Ishikawa (cell line): ENCODE data around the gene TPRG1L.

Experiments used
- CEBPB ChIP-seq: IDR thresholded peaks from 2 replicates; pipeline ENCODE4 v1.6.1; 2012
- CREB1 ChIP-seq: IDR thresholded peaks from 2 replicates; pipeline ENCODE4 v1.6.1; 2012; ENCODE audit warnings: low read depth
- EGR1 ChIP-seq: IDR thresholded peaks from 2 replicates; pipeline ENCODE4 v1.6.1; 2012
- EP300 ChIP-seq: IDR thresholded peaks from 2 replicates; pipeline ENCODE4 v1.6.1; 2012; ENCODE audit warnings: borderline replicate concordance
- FOXM1 ChIP-seq: IDR thresholded peaks from 2 replicates; pipeline ENCODE4 v1.6.1; 2012; ENCODE audit warnings: low read depth, borderline replicate concordance
- MAX ChIP-seq: IDR thresholded peaks from 2 replicates; pipeline ENCODE4 v1.6.1; 2012
- NFIC ChIP-seq: IDR thresholded peaks from 2 replicates; pipeline ENCODE4 v1.6.1; 2012
- RAD21 ChIP-seq: IDR thresholded peaks from 2 replicates; pipeline ENCODE4 v1.6.1; 2012; ENCODE audit warnings: low read depth
- TAF1 ChIP-seq: IDR thresholded peaks from 2 replicates; pipeline ENCODE4 v1.6.1; 2012; ENCODE audit warnings: low read depth, mild to moderate bottlenecking
- TCF12 ChIP-seq: IDR thresholded peaks from 2 replicates; pipeline ENCODE4 v1.6.1; 2012; ENCODE audit warnings: low read depth
- TEAD4 ChIP-seq: IDR thresholded peaks from 2 replicates; pipeline ENCODE4 v1.6.1; 2012
- YY1 ChIP-seq: IDR thresholded peaks from 2 replicates; pipeline ENCODE4 v1.6.1; 2012; ENCODE audit warnings: low read depth
- ZBTB7A ChIP-seq: IDR thresholded peaks from 2 replicates; pipeline ENCODE4 v1.6.1; 2012; ENCODE audit warnings: low read depth
- TF ChIP-seq, protein P1 (sequence below): IDR thresholded peaks from 2 replicates; pipeline ENCODE4 v1.6.1; 2012; ENCODE audit warnings: low read depth, mild to moderate bottlenecking
- TF ChIP-seq, protein P2 (sequence below): IDR thresholded peaks from 2 replicates; pipeline ENCODE4 v1.6.1; 2012

TPRG1L gene

GRCh38 chr1:3606779-3607702 is 17.8 kb upstream of the TPRG1L start:
- TF ChIP-seq EP300 (no peak), CEBPB (no peak), RAD21 (no peak), EGR1 (no peak), ZBTB7A (no peak), FOXM1 (no peak), TCF12 (no peak), YY1 (no peak), NFIC (no peak), MAX (no peak), CREB1 (no peak), TEAD4 (no peak), TAF1 (no peak)
- TF ChIP-seq, protein P1, sequence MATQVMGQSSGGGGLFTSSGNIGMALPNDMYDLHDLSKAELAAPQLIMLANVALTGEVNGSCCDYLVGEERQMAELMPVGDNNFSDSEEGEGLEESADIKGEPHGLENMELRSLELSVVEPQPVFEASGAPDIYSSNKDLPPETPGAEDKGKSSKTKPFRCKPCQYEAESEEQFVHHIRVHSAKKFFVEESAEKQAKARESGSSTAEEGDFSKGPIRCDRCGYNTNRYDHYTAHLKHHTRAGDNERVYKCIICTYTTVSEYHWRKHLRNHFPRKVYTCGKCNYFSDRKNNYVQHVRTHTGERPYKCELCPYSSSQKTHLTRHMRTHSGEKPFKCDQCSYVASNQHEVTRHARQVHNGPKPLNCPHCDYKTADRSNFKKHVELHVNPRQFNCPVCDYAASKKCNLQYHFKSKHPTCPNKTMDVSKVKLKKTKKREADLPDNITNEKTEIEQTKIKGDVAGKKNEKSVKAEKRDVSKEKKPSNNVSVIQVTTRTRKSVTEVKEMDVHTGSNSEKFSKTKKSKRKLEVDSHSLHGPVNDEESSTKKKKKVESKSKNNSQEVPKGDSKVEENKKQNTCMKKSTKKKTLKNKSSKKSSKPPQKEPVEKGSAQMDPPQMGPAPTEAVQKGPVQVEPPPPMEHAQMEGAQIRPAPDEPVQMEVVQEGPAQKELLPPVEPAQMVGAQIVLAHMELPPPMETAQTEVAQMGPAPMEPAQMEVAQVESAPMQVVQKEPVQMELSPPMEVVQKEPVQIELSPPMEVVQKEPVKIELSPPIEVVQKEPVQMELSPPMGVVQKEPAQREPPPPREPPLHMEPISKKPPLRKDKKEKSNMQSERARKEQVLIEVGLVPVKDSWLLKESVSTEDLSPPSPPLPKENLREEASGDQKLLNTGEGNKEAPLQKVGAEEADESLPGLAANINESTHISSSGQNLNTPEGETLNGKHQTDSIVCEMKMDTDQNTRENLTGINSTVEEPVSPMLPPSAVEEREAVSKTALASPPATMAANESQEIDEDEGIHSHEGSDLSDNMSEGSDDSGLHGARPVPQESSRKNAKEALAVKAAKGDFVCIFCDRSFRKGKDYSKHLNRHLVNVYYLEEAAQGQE: no peak
- TF ChIP-seq, protein P2, sequence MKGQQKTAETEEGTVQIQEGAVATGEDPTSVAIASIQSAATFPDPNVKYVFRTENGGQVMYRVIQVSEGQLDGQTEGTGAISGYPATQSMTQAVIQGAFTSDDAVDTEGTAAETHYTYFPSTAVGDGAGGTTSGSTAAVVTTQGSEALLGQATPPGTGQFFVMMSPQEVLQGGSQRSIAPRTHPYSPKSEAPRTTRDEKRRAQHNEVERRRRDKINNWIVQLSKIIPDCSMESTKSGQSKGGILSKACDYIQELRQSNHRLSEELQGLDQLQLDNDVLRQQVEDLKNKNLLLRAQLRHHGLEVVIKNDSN: no peak

DNA sequence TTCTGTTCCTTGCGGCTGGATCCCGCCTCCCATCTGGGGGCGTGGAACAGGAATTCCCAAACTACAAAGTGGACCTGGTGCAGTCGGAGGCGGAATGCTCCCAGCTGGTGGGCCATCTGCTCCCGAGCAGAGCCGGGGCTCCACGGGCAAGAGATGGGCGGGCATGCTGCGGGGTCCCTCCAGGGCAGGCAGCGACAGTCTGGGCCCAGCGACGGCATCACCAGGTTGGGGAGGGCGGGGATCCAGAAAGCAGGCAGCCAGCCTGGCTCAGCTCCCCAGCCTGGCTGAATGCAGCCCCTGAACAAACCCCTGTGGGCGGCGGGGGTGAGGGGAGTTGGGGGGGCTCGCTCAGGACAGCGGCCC is 17.1 kb upstream of the TPRG1L start:
- TF ChIP-seq RAD21 (no peak), YY1 (no peak), CREB1 (no peak), NFIC (no peak), TEAD4 (no peak), ZBTB7A (no peak), FOXM1 (no peak), EP300 (no peak), EGR1 (no peak), TCF12 (no peak), MAX (no peak), CEBPB (no peak)
- TF ChIP-seq, protein P1: no peak

DNA sequence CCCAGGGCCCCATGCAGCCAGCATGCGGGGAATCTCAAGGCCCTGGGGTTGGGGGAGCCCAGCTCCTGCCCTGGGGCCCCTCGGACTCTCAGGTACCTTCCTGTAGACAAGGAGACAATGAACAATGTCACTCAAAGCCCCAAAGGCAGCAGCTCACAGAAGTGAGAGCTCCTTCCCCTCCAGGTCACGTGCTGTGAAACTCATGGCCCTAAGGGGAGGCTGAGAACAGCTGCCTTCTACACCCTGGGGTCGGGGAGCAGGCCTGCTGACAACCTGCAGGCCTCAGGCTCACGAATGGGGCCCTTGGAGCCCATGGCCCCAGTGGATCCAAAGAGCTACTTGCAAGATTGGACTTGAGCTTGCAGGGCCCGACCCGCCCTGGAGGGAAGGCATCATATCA is 16.7 kb upstream of the TPRG1L start:
- TF ChIP-seq FOXM1: no peak
- TF ChIP-seq, protein P2: no peak
- no peak for TF ChIP-seq CREB1

DNA sequence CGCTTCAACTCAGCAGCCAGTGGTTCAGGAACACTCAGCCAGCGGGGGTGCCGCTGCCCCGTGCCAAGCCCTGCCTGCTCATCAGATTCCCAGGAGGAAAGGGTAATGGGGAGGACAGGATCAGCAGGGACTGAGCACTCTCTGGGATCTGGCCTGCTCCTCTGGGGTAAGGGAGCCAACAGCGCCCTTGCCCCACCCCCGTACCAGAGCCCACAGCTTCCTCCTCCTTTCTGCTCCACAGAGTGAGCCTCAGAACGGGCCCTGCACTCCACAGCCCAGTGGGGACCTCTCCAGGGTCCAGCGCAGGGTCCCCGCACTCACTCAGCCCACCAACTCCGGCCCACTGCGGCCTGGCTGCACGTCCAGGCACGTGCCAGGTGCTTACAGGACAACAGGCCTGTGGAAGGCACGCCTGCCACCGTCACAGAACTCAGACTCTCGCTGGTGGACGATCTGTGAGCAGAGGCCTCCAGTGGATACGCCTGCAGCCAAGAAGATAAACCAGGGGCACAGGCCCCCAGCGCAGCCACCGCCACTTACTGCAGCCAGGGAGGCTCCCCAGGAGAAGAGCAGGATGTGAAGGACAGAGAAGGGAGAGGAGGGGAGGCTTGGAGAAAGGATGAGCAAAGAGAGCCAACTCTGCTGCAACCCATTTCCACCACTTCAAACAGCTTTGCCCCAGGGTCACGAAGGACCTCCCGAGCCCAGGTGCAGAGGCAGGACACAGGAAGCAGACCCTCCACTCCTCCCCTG is 15.6 kb upstream of the TPRG1L start:
- TF ChIP-seq YY1: no peak

DNA sequence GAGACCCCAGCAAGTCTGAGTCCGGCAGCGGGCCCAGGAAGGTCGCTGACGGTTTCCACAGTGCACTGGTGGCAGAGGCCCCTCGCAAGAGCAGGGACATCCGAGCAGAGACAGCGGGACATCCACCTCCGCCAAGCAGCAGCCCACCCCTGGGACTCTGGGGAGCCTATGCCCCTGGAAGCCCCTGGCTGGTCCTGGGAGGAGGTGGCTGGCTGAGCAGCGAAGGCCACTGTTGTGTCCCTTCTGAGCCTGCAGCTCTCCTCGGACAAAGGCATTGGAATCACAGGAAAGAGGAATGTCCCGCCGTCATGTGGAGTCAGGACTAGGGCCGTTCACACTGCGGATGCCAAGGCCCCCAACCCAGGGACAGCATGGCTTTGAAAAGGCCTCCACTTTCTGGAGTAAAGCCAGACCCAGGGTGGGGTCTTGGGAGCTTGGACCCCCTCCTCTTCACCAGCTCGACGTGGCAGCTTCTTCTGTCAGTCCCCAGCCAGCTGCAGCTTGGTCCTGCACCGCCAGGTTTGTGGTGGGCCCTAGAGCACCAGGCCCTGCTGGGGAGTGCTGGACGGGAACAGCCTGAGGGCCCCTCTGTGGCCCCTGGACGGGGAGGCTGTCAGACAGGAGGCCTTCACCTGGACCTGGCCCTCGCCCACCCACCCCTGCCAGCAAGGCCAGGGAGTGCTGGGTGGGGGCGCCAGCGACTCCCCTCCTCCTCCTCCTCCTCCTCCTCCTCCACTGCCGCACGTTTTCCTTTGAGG is 14.9 kb upstream of the TPRG1L start:
- no peak for TF ChIP-seq ZBTB7A
- TF ChIP-seq RAD21: no peak
- no peak for TF ChIP-seq EP300
- TF ChIP-seq, protein P2: no peak
- no peak for TF ChIP-seq FOXM1
- TF ChIP-seq CREB1: no peak
- no peak for TF ChIP-seq YY1
- TF ChIP-seq TEAD4: no peak
- TF ChIP-seq, protein P1: no peak
- no peak for TF ChIP-seq NFIC
- no peak for TF ChIP-seq TCF12
- no peak for TF ChIP-seq CEBPB
- no peak for TF ChIP-seq MAX
- TF ChIP-seq TAF1: no peak
- no peak for TF ChIP-seq EGR1
